Panc1 (cell line): Measurements from ENCODE around the gene CCDC116. TPM values are rescaled to one million over a fixed set of nuclear protein-coding genes. Genes with fewer than 3 reads are reported as not detected.

Experiments used
- ATAC-seq: fragments of 200-7000 bp; cut with Tn5 transposase; 2 replicates; pipeline ENCODE4 v1.9.1; 2020; ENCODE audit warnings: mild to moderate bottlenecking, moderate library complexity
- BruUV-seq: library from RNA; stranded (reverse); fragments of 400-500 nt; replicated peaks from 2 replicates; lab custom pipeline; 2021; lab: Mats Ljungman, UMichigan
- CTCF ChIA-PET: fragments of 300-600 bp; sonication (Branson Sonifier 250); formaldehyde crosslinking; loops from one replicate; lab custom pipeline; 2022; ENCODE audit warnings: antibody characterized with exemption; lab: Charles Lee
- POLR2A ChIA-PET: fragments of 300-600 bp; sonication (Branson Sonifier 250); formaldehyde crosslinking; loops from one replicate; lab custom pipeline; 2022; ENCODE audit warnings: antibody characterized with exemption; lab: Charles Lee
- DNase-seq: peaks from one replicate; pipeline ENCODE4 v3.0.0-alpha.2; 2010; ENCODE audit warnings: low read depth, low spot score
- H3K27ac ChIP-seq: 2 replicates; pipeline ENCODE4 v1.5.1; 2011; ENCODE audit warnings: mild to moderate bottlenecking, low read length, inconsistent platforms
- H3K27me3 ChIP-seq: fragments of 200-500 bp; sonication (Bioruptor generic); 2 replicates; pipeline ENCODE4 v1.6.0; 2014; ENCODE audit warnings: low read length, inconsistent platforms; ENCODE audit not compliant: control insufficient read depth, insufficient read depth
- H3K36me3 ChIP-seq: fragments of 200-500 bp; sonication (Bioruptor generic); 2 replicates; pipeline ENCODE4 v1.5.1; 2014; ENCODE audit warnings: inconsistent platforms, mild to moderate bottlenecking, low read length, moderate library complexity; ENCODE audit not compliant: control insufficient read depth, insufficient read depth
- H3K4me1 ChIP-seq: 2 replicates; pipeline ENCODE4 v1.5.1; 2011; ENCODE audit warnings: inconsistent platforms, mild to moderate bottlenecking, low read length, moderate library complexity; ENCODE audit not compliant: control insufficient read depth, insufficient read depth
- H3K4me3 ChIP-seq, 2 experiments: 2 replicates each; pipeline ENCODE4 v1.5.1; 2011 to 2012; ENCODE audit warnings: low read depth in 2 of 2, low read length in 2 of 2, mild to moderate bottlenecking in 2 of 2, inconsistent platforms in 1 of 2, moderate library complexity in 1 of 2
- H3K9me3 ChIP-seq: fragments of 200-500 bp; sonication (Bioruptor generic); 2 replicates; pipeline ENCODE4 v1.5.1; 2014; ENCODE audit warnings: low read depth, mild to moderate bottlenecking, inconsistent platforms, low read length, moderate library complexity; ENCODE audit not compliant: control insufficient read depth, insufficient read depth
- POLR2AphosphoS5 ChIP-seq: IDR thresholded peaks from 2 replicates; pipeline ENCODE4 v1.6.1; 2012; ENCODE audit warnings: mild to moderate bottlenecking, low read depth, low read length, moderate library complexity
- SIN3A ChIP-seq: IDR thresholded peaks from 2 replicates; pipeline ENCODE4 v1.6.1; 2012; ENCODE audit warnings: low read depth, mild to moderate bottlenecking, low read length, moderate library complexity, borderline replicate concordance; ENCODE audit not compliant: insufficient read depth
- TCF7L2 ChIP-seq: IDR thresholded peaks from 2 replicates; pipeline ENCODE4 v1.6.1; 2011; ENCODE audit warnings: mild to moderate bottlenecking, low read depth, low read length, inconsistent platforms
- in situ Hi-C: cut with HindIII; loops from 2 replicates; pipeline ENCODE4 v1.10.0; 2016; ENCODE audit warnings: low sequenced_read_pairs, low pct_unique_long_range_greater_than_20kb
- intact Hi-C: fragments of 100-400 bp; cut with micrococcal nuclease; formaldehyde crosslinking; loops from one replicate; pipeline ENCODE4 v1.10.0; 2022; ENCODE audit not compliant: unreplicated experiment
- microRNA-seq: library from miRNA; unstranded; fragments of <30 nt; microRNA quantifications from one replicate; pipeline ENCODE4 v1.1.0, GENCODE V29; 2020; ENCODE audit not compliant: unreplicated experiment
- total RNA-seq: library from RNA; stranded (reverse); gene quantifications from one replicate; pipeline ENCODE4 v1.2.1, GENCODE V29; 2021; ENCODE audit not compliant: unreplicated experiment
- TF ChIP-seq, protein P1 (sequence below): fragments of 450-650 bp; IDR thresholded peaks from 2 replicates; pipeline ENCODE4 v1.5.1; 2017; ENCODE audit warnings: mild to moderate bottlenecking
- TF ChIP-seq, protein P2 (sequence below), 2 experiments: IDR thresholded peaks; 2 replicates each; pipeline ENCODE4 v1.6.1; 2011 to 2012; ENCODE audit warnings: low read depth in 2 of 2, control low read depth in 1 of 2, low read length in 1 of 2, mild to moderate bottlenecking in 1 of 2, moderate library complexity in 1 of 2; ENCODE audit not compliant: insufficient read depth in 1 of 2

The CCDC116 gene
- total RNA-seq, 1 experiment from 2014 or later, result not detected

DNA sequence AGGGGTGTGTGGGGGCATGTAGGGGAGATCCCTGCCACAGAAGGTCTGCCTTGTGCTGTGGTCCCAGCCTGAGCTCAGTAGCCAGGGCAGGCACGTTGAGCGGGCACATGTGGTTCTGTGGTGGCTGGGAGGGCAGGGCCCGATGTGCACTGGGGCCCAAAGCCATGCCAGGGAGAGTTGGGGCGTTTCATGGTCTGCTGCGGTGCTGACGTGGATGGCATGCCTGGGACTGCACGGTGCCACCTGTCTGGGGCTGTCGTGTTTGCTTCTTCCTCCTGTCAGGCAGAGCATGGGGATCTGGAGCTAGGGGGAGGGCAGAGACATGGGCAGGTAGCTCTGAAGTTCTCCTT lies 52.6 kb downstream of the CCDC116 start:
- no peak overlapping the region for H3K4me3 ChIP-seq
- ATAC-seq (no peak), DNase-seq (no peak)
- no peak overlapping the region for H3K27ac ChIP-seq
- H3K4me1 ChIP-seq, result no peaks in the 10 kb centered on the region
- TF ChIP-seq POLR2AphosphoS5 (no peak), SIN3A (no peak), TCF7L2 (no peak)
- TF ChIP-seq, protein P1, sequence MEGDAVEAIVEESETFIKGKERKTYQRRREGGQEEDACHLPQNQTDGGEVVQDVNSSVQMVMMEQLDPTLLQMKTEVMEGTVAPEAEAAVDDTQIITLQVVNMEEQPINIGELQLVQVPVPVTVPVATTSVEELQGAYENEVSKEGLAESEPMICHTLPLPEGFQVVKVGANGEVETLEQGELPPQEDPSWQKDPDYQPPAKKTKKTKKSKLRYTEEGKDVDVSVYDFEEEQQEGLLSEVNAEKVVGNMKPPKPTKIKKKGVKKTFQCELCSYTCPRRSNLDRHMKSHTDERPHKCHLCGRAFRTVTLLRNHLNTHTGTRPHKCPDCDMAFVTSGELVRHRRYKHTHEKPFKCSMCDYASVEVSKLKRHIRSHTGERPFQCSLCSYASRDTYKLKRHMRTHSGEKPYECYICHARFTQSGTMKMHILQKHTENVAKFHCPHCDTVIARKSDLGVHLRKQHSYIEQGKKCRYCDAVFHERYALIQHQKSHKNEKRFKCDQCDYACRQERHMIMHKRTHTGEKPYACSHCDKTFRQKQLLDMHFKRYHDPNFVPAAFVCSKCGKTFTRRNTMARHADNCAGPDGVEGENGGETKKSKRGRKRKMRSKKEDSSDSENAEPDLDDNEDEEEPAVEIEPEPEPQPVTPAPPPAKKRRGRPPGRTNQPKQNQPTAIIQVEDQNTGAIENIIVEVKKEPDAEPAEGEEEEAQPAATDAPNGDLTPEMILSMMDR, result no peak
- TF ChIP-seq, protein P2, sequence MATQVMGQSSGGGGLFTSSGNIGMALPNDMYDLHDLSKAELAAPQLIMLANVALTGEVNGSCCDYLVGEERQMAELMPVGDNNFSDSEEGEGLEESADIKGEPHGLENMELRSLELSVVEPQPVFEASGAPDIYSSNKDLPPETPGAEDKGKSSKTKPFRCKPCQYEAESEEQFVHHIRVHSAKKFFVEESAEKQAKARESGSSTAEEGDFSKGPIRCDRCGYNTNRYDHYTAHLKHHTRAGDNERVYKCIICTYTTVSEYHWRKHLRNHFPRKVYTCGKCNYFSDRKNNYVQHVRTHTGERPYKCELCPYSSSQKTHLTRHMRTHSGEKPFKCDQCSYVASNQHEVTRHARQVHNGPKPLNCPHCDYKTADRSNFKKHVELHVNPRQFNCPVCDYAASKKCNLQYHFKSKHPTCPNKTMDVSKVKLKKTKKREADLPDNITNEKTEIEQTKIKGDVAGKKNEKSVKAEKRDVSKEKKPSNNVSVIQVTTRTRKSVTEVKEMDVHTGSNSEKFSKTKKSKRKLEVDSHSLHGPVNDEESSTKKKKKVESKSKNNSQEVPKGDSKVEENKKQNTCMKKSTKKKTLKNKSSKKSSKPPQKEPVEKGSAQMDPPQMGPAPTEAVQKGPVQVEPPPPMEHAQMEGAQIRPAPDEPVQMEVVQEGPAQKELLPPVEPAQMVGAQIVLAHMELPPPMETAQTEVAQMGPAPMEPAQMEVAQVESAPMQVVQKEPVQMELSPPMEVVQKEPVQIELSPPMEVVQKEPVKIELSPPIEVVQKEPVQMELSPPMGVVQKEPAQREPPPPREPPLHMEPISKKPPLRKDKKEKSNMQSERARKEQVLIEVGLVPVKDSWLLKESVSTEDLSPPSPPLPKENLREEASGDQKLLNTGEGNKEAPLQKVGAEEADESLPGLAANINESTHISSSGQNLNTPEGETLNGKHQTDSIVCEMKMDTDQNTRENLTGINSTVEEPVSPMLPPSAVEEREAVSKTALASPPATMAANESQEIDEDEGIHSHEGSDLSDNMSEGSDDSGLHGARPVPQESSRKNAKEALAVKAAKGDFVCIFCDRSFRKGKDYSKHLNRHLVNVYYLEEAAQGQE (IDR thresholded peaks at IDR 0.05; ENCODE audit: insufficient read depth in 1 of 2, low read depth in 2 of 2, low read length in 1 of 2), result no peak
- no peaks in the 10 kb centered on the region for H3K9me3 ChIP-seq
- intact Hi-C loops, result no loop called here
- no TSS peak for BruUV-seq
- in situ Hi-C loops, result no loop called here
- POLR2A ChIA-PET, result no interaction called here
- H3K36me3 ChIP-seq, result no peaks in the 10 kb centered on the region
- CTCF ChIA-PET, result no interaction called here
- H3K27me3 ChIP-seq, result no peaks in the 10 kb centered on the region

DNA sequence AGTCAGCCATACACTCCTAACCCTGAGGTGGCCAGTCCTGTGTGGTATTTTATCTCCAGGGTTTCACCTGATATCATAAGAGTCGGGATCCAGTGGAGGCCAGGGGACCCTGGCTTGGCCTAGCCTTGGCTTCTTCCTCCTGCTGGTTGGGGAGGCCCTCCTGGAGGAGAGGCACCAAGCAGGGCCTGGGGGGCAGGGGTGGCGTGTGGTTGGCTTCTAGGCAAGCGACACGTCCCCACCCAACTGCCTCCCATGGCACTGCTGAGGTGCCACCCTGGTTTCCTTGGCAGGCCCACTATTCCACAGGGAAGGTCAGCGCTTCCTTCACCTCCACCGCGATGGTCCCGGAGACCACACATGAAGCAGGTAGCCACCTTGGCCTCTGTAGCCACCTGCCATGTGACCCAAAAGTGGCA lies 53.6 kb downstream of the CCDC116 start:
- Histone ChIP-seq H3K27ac (no peak overlapping the region), H3K4me1 (no peaks in the 10 kb centered on the region), H3K4me3 (no peak overlapping the region), H3K36me3 (no peaks in the 10 kb centered on the region), H3K9me3 (no peaks in the 10 kb centered on the region), H3K27me3 (no peaks in the 10 kb centered on the region)
- intact Hi-C loops (no loop called here), in situ Hi-C loops (no loop called here)
- ChIA-PET POLR2A (no interaction called here), CTCF (no interaction called here)
- no TSS peak for BruUV-seq
- TF ChIP-seq POLR2AphosphoS5 (no peak), SIN3A (no peak), TCF7L2 (no peak)
- TF ChIP-seq, protein P2 (IDR thresholded peaks at IDR 0.05; ENCODE audit: insufficient read depth in 1 of 2, low read depth in 2 of 2, low read length in 1 of 2), result no peak
- TF ChIP-seq, protein P1, result no peak
- ATAC-seq (no peak), DNase-seq (no peak)

Small RNA genes within 50 kb of the gene (microRNA-seq; reads per million reads assigned to microRNA genes)
- gene MIR130B, result 815 reads per million, percentile 78 among the genes with 10 or more reads in this experiment
- 17.8 reads per million, percentile 37 among the genes with 10 or more reads in this experiment for gene MIR301B

Other genes with a start within 250 kb of the CCDC116 start
- gene RIMBP3B, start 249.0 kb upstream of the CCDC116 start, total RNA-seq, result 0.54 TPM
- gene HIC2, start 215.4 kb upstream of the CCDC116 start, total RNA-seq, result 7.3 TPM
- gene TMEM191C, start 165.4 kb upstream of the CCDC116 start, total RNA-seq, result 2.9 TPM
- 0.90 TPM for gene RIMBP3C, start 81.3 kb upstream of the CCDC116 start, total RNA-seq
- 51.1 TPM for gene UBE2L3, start 65.0 kb upstream of the CCDC116 start, total RNA-seq
- 60.6 TPM for gene YDJC, start 2.7 kb upstream of the CCDC116 start, total RNA-seq
- 66.0 TPM for gene SDF2L1, start 9.5 kb downstream of the CCDC116 start, total RNA-seq
- 40.0 TPM for gene PPIL2, start 33.3 kb downstream of the CCDC116 start, total RNA-seq
- gene YPEL1, start 103.0 kb downstream of the CCDC116 start, total RNA-seq, result 4.0 TPM
- 122 TPM for gene MAPK1, start 234.9 kb downstream of the CCDC116 start, total RNA-seq